HG03378 (cell line): ENCODE results near the gene FAM76B.

Experiments used
- ATAC-seq: cut with Tn5 transposase; IDR thresholded peaks from one replicate; pipeline ENCODE4 v1.9.1; 2021; ENCODE audit warnings: mild to moderate bottlenecking, moderate library complexity; ENCODE audit not compliant: unreplicated experiment

FAM76B gene

GRCh38 chr11:95734009-95734572 lies 55.5 kb downstream of the FAM76B start:
- no peak for ATAC-seq

- ATAC-seq: no peak
Observed at GRCh38 chr11:95732930-95733602, 56.5 kb downstream of the FAM76B start.

GRCh38 chr11:95729462-95729861 lies 60.1 kb downstream of the FAM76B start:
- no peak for ATAC-seq

GRCh38 chr11:95728790-95729189 lies 60.8 kb downstream of the FAM76B start:
- ATAC-seq: no peak

GRCh38 chr11:95728094-95728493 lies 61.5 kb downstream of the FAM76B start:
- no peak for ATAC-seq

- ATAC-seq: no peak
Observed at GRCh38 chr11:95727620-95728019, 62.0 kb downstream of the FAM76B start.

GRCh38 chr11:95727111-95727510 lies 62.5 kb downstream of the FAM76B start:
- ATAC-seq: no peak

GRCh38 chr11:95725196-95725595 lies 64.4 kb downstream of the FAM76B start:
- ATAC-seq: no peak

- ATAC-seq: no peak
Observed at GRCh38 chr11:95723361-95723942, 66.1 kb downstream of the FAM76B start.

- ATAC-seq: no peak
Observed at GRCh38 chr11:95720195-95720594, 69.4 kb downstream of the FAM76B start.
